Measurements from ENCODE around the gene ARHGAP40.

The ARHGAP40 gene

GRCh38 chr20:38674092-38674764, 72.6 kb downstream of the ARHGAP40 start:
- DNase-seq (ENCODE audit: extremely low read depth in 1 of 2, low read depth in 1 of 2), result peak; percentile 24 to 45

- no peak for DNase-seq (ENCODE audit: extremely low read depth in 1 of 2, low read depth in 1 of 2)
These were observed 73.1 kb downstream of the ARHGAP40 start for GRCh38 chr20:38674765-38675133.

- no peak for DNase-seq (ENCODE audit: extremely low read depth in 1 of 2, low read depth in 1 of 2)
These were observed 75.0 kb downstream of the ARHGAP40 start for GRCh38 chr20:38676576-38676975.

- DNase-seq (ENCODE audit: extremely low read depth in 1 of 2, low read depth in 1 of 2), result no peak
These were observed 79.1 kb downstream of the ARHGAP40 start for GRCh38 chr20:38680500-38681306.

GRCh38 chr20:38685271-38685670, 83.7 kb downstream of the ARHGAP40 start:
- DNase-seq (ENCODE audit: extremely low read depth in 1 of 2, low read depth in 1 of 2), result no peak

GRCh38 chr20:38685853-38686473, 84.4 kb downstream of the ARHGAP40 start:
- DNase-seq (ENCODE audit: extremely low read depth in 1 of 2, low read depth in 1 of 2), result peak in 1 of 2 donors; percentile 19

- DNase-seq (ENCODE audit: extremely low read depth in 1 of 2, low read depth in 1 of 2), result peak; percentile 28 to 33
These were observed 91.1 kb downstream of the ARHGAP40 start for GRCh38 chr20:38692436-38693411.

GRCh38 chr20:38697306-38697705, 95.7 kb downstream of the ARHGAP40 start:
- no peak for DNase-seq (ENCODE audit: extremely low read depth in 1 of 2, low read depth in 1 of 2)

GRCh38 chr20:38698541-38698940, 96.9 kb downstream of the ARHGAP40 start:
- no peak for DNase-seq (ENCODE audit: extremely low read depth in 1 of 2, low read depth in 1 of 2)

- no peak for DNase-seq (ENCODE audit: extremely low read depth in 1 of 2, low read depth in 1 of 2)
These were observed 98.5 kb downstream of the ARHGAP40 start for GRCh38 chr20:38700141-38700540.
